ENCODE results near the gene RIPK4. TPM values are rescaled to one million over a fixed set of nuclear protein-coding genes. Genes with fewer than 3 reads are reported as not detected.

RIPK4 gene
- total and polyA plus RNA-seq, 2 experiments from 2014 or later = 0.46 to 0.54 TPM

GRCh38 chr21:41806773-41807172 lies 39.9 kb upstream of the RIPK4 start:
- no peak overlapping the region for H3K9ac ChIP-seq
- H3K79me2 ChIP-seq (ENCODE audit: insufficient read depth) = no peaks in the 10 kb centered on the region
- H3K9me3 ChIP-seq (ENCODE audit: low read depth) = no peaks in the 10 kb centered on the region
- no peak for DNase-seq
- H3K27me3 ChIP-seq (replicated peaks; ENCODE audit: insufficient read depth) = no peaks in the 10 kb centered on the region
- no peaks in the 10 kb centered on the region for H4K20me1 ChIP-seq (ENCODE audit: insufficient read depth)
- WGBS, 2 experiments (ENCODE audit: low coverage in 1 of 2, low lambda C conversion rate in 2 of 2, missing lambda C conversion rate in 2 of 2) = 96 to 99% methylated on average over 4 of the region's 4 CpGs
- no peak overlapping the region for H3K27ac ChIP-seq
- H3F3A ChIP-seq (ENCODE audit: insufficient read depth) = no peaks in the 10 kb centered on the region
- no peaks in the 10 kb centered on the region for H3K36me3 ChIP-seq (ENCODE audit: low read depth)
- H3K9me2 ChIP-seq (ENCODE audit: insufficient read depth) = no peaks in the 10 kb centered on the region
- no peaks in the 10 kb centered on the region for H3K4me1 ChIP-seq (ENCODE audit: insufficient read depth)
- TF ChIP-seq EZH2phosphoT487 (IDR thresholded peaks at IDR 0.05; ENCODE audit: insufficient read depth, low read depth) (no peak), EZH2 (IDR thresholded peaks at IDR 0.05; ENCODE audit: insufficient read depth, poor library complexity, severe bottlenecking) (no peak)
- no peak overlapping the region for H2AFZ ChIP-seq
- H3K4me3 ChIP-seq = no peak overlapping the region
- in situ Hi-C loops (cut with MboI) = loop anchor here (25.0 kb wide), 1 partner anchor 519 kb away; no protein-coding TSS in a partner anchor
- H3K4me2 ChIP-seq (ENCODE audit: unreplicated experiment) = no peak overlapping the region

DNA sequence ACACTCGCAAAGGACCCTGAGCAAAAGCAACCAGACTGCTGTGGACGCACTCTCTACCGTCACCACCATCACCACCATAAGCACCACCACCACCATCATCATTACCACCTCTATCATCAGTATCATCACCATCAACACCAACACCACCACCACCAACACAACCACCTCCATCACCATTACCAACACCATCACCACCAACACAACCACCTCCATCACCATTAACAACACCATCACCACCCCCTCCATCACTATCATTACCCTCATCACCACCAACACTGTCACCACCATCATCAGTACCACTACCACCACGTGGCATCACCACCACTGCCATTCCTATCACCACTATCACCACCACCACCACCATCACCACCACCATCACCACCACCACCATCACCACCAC lies 38.8 kb upstream of the RIPK4 start:
- H3K27me3 ChIP-seq (replicated peaks; ENCODE audit: insufficient read depth) = no peaks in the 10 kb centered on the region
- no peak overlapping the region for H3K9ac ChIP-seq
- peaks cover 5% of the 10 kb centered on the region; the same call in 1 of the 2 replicates for H3K36me3 ChIP-seq (ENCODE audit: low read depth)
- H3K9me2 ChIP-seq (ENCODE audit: insufficient read depth) = no peaks in the 10 kb centered on the region
- no peak for TF ChIP-seq EZH2phosphoT487 (IDR thresholded peaks at IDR 0.05; ENCODE audit: insufficient read depth, low read depth)
- no peak overlapping the region for H3K4me3 ChIP-seq
- H3K4me2 ChIP-seq (ENCODE audit: unreplicated experiment) = no peak overlapping the region
- no peaks in the 10 kb centered on the region for H4K20me1 ChIP-seq (ENCODE audit: insufficient read depth)
- no peaks in the 10 kb centered on the region for H3K9me3 ChIP-seq (ENCODE audit: low read depth)
- no peaks in the 10 kb centered on the region for H3F3A ChIP-seq (ENCODE audit: insufficient read depth)
- WGBS, 2 experiments (ENCODE audit: low coverage in 1 of 2, low lambda C conversion rate in 2 of 2, missing lambda C conversion rate in 2 of 2) = 98 to 100% methylated on average over 3 to 4 of the region's 4 CpGs
- in situ Hi-C loops (cut with MboI) = loop anchor here (25.0 kb wide), 1 partner anchor 518 kb away; no protein-coding TSS in a partner anchor
- no peak overlapping the region for H3K27ac ChIP-seq
- H2AFZ ChIP-seq = no peak overlapping the region
- H3K79me2 ChIP-seq (ENCODE audit: insufficient read depth) = no peaks in the 10 kb centered on the region
- no peak for DNase-seq
- no peaks in the 10 kb centered on the region for H3K4me1 ChIP-seq (ENCODE audit: insufficient read depth)

GRCh38 chr21:41805038-41805437 lies 38.2 kb upstream of the RIPK4 start:
- TF ChIP-seq EZH2phosphoT487 (IDR thresholded peaks at IDR 0.05; ENCODE audit: insufficient read depth, low read depth) (no peak), EZH2 (IDR thresholded peaks at IDR 0.05; ENCODE audit: insufficient read depth, poor library complexity, severe bottlenecking) (no peak)
- in situ Hi-C loops (cut with MboI) = loop anchor here (25.0 kb wide), 1 partner anchor 518 kb away; no protein-coding TSS in a partner anchor
- 89 to 93% methylated on average over 10 of the region's 10 CpGs for WGBS, 2 experiments (ENCODE audit: low coverage in 1 of 2, low lambda C conversion rate in 2 of 2, missing lambda C conversion rate in 2 of 2)

GRCh38 chr21:41804381-41804780 lies 37.5 kb upstream of the RIPK4 start:
- Histone ChIP-seq H3K4me3 (no peak overlapping the region), H3K36me3 (ENCODE audit: low read depth) (peaks cover 13% of the 10 kb centered on the region; the same call in 1 of the 2 replicates), H4K20me1 (ENCODE audit: insufficient read depth) (no peaks in the 10 kb centered on the region), H3F3A (ENCODE audit: insufficient read depth) (no peaks in the 10 kb centered on the region), H3K9me2 (ENCODE audit: insufficient read depth) (no peaks in the 10 kb centered on the region), H3K79me2 (ENCODE audit: insufficient read depth) (no peaks in the 10 kb centered on the region), H3K9me3 (ENCODE audit: low read depth) (no peaks in the 10 kb centered on the region), H3K27ac (no peak overlapping the region), H3K27me3 (replicated peaks; ENCODE audit: insufficient read depth) (no peaks in the 10 kb centered on the region), H3K9ac (no peak overlapping the region), H3K4me1 (ENCODE audit: insufficient read depth) (no peaks in the 10 kb centered on the region), H3K4me2 (ENCODE audit: unreplicated experiment) (no peak overlapping the region), H2AFZ (no peak overlapping the region)
- TF ChIP-seq EZH2 (IDR thresholded peaks at IDR 0.05; ENCODE audit: insufficient read depth, poor library complexity, severe bottlenecking) (no peak), EZH2phosphoT487 (IDR thresholded peaks at IDR 0.05; ENCODE audit: insufficient read depth, low read depth) (no peak)
- WGBS, 2 experiments (ENCODE audit: low coverage in 1 of 2, low lambda C conversion rate in 2 of 2, missing lambda C conversion rate in 2 of 2) = 97 to 99% methylated on average over 9 to 10 of the region's 10 CpGs
- DNase-seq = no peak
- in situ Hi-C loops (cut with MboI) = loop anchor here (25.0 kb wide), 1 partner anchor 517 kb away; no protein-coding TSS in a partner anchor

More at GRCh38 chr21:41805038-41805437, 38.2 kb upstream of the RIPK4 start:
- H3K9me2 ChIP-seq (ENCODE audit: insufficient read depth) = no peaks in the 10 kb centered on the region
- H3K27me3 ChIP-seq (replicated peaks; ENCODE audit: insufficient read depth) = no peaks in the 10 kb centered on the region
- H3K4me1 ChIP-seq (ENCODE audit: insufficient read depth) = no peaks in the 10 kb centered on the region
- no peaks in the 10 kb centered on the region for H3F3A ChIP-seq (ENCODE audit: insufficient read depth)
- H4K20me1 ChIP-seq (ENCODE audit: insufficient read depth) = no peaks in the 10 kb centered on the region
- H3K9me3 ChIP-seq (ENCODE audit: low read depth) = no peaks in the 10 kb centered on the region
- no peak for DNase-seq
- no peak overlapping the region for H3K9ac ChIP-seq
- no peaks in the 10 kb centered on the region for H3K79me2 ChIP-seq (ENCODE audit: insufficient read depth)
- H2AFZ ChIP-seq = no peak overlapping the region
- no peak overlapping the region for H3K4me3 ChIP-seq
- H3K36me3 ChIP-seq (ENCODE audit: low read depth) = peaks cover 11% of the 10 kb centered on the region; the same call in 1 of the 2 replicates
- H3K27ac ChIP-seq = no peak overlapping the region
- H3K4me2 ChIP-seq (ENCODE audit: unreplicated experiment) = no peak overlapping the region
